ENCODE results near the gene LPAR3. TPM values are rescaled to one million over a fixed set of nuclear protein-coding genes. Genes with fewer than 3 reads are reported as not detected.

Gene LPAR3
- total RNA-seq, 4 donors from 2014 or later: 3.5 to 10.9 (median 4.1) TPM; not detected in 1

DNA sequence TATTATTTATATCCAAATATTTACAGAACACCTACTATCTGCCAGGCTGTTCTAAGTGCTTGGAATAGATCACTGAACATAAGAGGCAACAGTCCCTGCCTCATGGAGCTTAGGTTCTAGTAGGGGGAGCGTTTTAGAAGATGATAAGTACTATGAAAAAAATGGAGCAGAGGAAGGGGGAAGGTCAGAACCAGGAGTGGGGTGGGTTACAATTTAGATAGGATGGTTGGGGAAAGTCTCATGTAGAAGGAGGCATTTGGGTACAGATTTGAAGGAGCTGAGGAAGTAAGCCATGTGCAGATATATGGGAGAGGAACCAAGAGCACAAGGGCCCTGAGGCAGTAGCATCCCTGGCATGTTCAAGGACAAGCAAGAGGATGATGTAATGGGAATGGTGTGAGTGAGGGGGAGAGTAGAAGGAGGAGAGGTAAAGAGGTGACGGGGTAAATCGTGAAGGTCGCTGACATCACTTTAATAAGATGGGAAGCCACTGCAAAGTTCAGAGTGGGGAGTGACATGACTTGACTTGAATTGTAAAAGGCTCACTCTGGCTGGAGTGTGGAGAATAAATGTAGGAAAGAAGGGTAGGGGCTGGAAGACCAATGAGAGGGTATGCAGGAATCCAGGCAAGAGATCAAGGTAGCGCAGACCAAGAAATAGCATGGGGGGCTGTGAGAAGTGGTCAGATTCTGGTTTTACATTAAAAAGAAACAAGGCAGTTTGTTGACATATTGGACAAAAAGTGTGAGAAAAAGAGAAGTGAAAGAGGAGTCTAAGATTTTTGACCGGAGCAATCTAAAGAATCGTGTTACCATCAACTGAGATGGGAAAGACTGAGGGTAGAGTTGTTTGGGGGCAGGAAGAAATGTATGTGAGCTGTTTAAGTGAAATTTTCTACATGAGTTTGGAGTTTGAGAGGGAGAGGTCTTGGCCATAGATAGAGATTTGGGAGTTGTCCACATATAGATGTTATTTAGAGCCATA, 92.6 kb downstream of the LPAR3 start:
- no peak for DNase-seq
- no peak overlapping the region for H3K4me3 ChIP-seq
- 81 to 83% methylated on average over 7 of the region's 7 CpGs for WGBS, 2 donors (ENCODE audit: low coverage in 1 of 2)
- no peak overlapping the region for H3K27ac ChIP-seq
- intact Hi-C loops (cut with DNase I; ENCODE audit: low total_unique reads): no loop called here
- no peak for TF ChIP-seq POLR2A (IDR thresholded peaks at IDR 0.05)
- H3K27me3 ChIP-seq: no peaks in the 10 kb centered on the region
- no peaks in the 10 kb centered on the region for H3K36me3 ChIP-seq
- H3K4me1 ChIP-seq: peaks cover 0 to 26% (median 6%) of the 10 kb centered on the region in 4 donors
- no peaks in the 10 kb centered on the region for H3K9me3 ChIP-seq
- in situ Hi-C loops (cut with MboI; ENCODE audit: low pct_ligation_motif_present in 1 of 4, low pct_unique_long_range_greater_than_20kb in 1 of 4, low sequenced_read_pairs in 3 of 4): no loop called here

DNA sequence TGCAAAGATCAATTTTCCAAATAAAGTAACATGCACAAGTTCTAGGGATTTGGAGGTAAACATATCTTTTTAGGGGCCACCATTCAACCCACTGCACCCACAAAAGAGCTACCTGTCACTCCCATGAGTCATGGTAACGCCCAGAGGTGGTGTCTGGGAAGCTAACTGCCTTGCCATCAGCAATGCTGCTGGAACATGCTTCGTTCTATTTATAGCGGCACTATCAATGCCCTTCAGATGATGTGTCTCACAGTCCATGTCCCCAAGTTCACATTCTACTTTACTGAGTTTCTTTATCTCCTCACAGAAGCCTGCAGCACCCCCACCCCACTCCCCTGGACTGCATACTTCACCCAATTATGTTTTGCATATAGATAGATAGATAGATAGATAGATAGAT, 95.4 kb downstream of the LPAR3 start:
- Histone ChIP-seq H3K4me3 (no peak overlapping the region), H3K36me3 (no peaks in the 10 kb centered on the region), H3K4me1 (no peaks in the 10 kb centered on the region), H3K9me3 (peaks cover 0 to under 1% of the 10 kb centered on the region in 2 donors), H3K27ac (no peak overlapping the region), H3K27me3 (no peaks in the 10 kb centered on the region)
- intact Hi-C loops (cut with DNase I; ENCODE audit: low total_unique reads) (no loop called here), in situ Hi-C loops (cut with MboI; ENCODE audit: low pct_ligation_motif_present in 1 of 4, low pct_unique_long_range_greater_than_20kb in 1 of 4, low sequenced_read_pairs in 3 of 4) (loop anchor here in 1 of 4 donors (25.0 kb wide), 1 partner anchor 240 kb away; the partner anchor contains the start of gene MCOLN3)
- no peak for DNase-seq
- no peak for TF ChIP-seq POLR2A (IDR thresholded peaks at IDR 0.05)
- no peak for TF ChIP-seq EP300 (IDR thresholded peaks at IDR 0.05; ENCODE audit: low read depth)
- TF ChIP-seq, protein P1, sequence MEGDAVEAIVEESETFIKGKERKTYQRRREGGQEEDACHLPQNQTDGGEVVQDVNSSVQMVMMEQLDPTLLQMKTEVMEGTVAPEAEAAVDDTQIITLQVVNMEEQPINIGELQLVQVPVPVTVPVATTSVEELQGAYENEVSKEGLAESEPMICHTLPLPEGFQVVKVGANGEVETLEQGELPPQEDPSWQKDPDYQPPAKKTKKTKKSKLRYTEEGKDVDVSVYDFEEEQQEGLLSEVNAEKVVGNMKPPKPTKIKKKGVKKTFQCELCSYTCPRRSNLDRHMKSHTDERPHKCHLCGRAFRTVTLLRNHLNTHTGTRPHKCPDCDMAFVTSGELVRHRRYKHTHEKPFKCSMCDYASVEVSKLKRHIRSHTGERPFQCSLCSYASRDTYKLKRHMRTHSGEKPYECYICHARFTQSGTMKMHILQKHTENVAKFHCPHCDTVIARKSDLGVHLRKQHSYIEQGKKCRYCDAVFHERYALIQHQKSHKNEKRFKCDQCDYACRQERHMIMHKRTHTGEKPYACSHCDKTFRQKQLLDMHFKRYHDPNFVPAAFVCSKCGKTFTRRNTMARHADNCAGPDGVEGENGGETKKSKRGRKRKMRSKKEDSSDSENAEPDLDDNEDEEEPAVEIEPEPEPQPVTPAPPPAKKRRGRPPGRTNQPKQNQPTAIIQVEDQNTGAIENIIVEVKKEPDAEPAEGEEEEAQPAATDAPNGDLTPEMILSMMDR (IDR thresholded peaks at IDR 0.05): no peak
- TF ChIP-seq POLR2AphosphoS5 (IDR thresholded peaks at IDR 0.05): no peak
- WGBS, 2 donors (ENCODE audit: low coverage in 1 of 2): 92 to 93% methylated on average over 3 of the region's 3 CpGs

DNA sequence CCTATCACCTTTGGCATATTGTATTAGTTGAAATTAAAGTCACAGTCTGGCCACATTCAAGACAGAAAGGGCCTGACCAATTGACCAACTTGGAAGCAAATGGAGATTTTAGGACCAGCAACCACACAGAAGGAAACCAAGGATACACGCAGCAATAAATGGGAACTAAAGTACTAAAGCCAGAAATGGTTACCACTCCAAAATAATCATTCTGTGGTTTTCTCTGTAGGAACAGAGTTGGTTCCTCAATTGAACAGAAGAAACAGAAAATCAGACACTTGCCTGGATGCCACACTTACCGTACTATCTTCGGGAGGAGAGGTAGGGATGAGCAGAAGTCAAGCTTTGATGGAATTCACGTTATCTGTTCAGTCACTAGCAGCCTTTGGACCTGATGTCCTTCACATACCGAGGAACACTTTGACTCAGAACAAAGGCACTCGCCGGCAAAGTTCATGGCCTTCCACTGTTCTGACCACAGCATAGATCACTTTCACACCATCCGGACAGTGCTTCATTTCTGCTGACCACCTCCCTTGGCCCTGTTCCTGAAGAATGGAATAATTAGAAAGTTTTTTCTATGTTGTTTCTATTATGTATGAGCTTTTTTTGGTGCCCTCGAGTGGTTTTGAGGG, 96.9 kb downstream of the LPAR3 start:
- intact Hi-C loops (cut with DNase I; ENCODE audit: low total_unique reads) (no loop called here), in situ Hi-C loops (cut with MboI; ENCODE audit: low pct_ligation_motif_present in 1 of 4, low pct_unique_long_range_greater_than_20kb in 1 of 4, low sequenced_read_pairs in 3 of 4) (loop anchor here in 1 of 4 donors (25.0 kb wide), 1 partner anchor 241 kb away; the partner anchor contains the start of gene MCOLN3)
- H3K9me3 ChIP-seq: peaks cover 0 to 9% of the 10 kb centered on the region in 2 donors
- no peak for DNase-seq
- no peaks in the 10 kb centered on the region for H3K27me3 ChIP-seq
- H3K27ac ChIP-seq: no peak overlapping the region
- no peaks in the 10 kb centered on the region for H3K4me1 ChIP-seq
- WGBS, 2 donors (ENCODE audit: low coverage in 1 of 2): 81 to 86% methylated on average over 7 to 9 of the region's 9 CpGs
- H3K36me3 ChIP-seq: no peaks in the 10 kb centered on the region
- TF ChIP-seq POLR2AphosphoS5 (IDR thresholded peaks at IDR 0.05) (no peak), POLR2A (IDR thresholded peaks at IDR 0.05) (no peak), EP300 (IDR thresholded peaks at IDR 0.05; ENCODE audit: low read depth) (no peak)
- TF ChIP-seq, protein P1 (IDR thresholded peaks at IDR 0.05): no peak
- H3K4me3 ChIP-seq: no peak overlapping the region

DNA sequence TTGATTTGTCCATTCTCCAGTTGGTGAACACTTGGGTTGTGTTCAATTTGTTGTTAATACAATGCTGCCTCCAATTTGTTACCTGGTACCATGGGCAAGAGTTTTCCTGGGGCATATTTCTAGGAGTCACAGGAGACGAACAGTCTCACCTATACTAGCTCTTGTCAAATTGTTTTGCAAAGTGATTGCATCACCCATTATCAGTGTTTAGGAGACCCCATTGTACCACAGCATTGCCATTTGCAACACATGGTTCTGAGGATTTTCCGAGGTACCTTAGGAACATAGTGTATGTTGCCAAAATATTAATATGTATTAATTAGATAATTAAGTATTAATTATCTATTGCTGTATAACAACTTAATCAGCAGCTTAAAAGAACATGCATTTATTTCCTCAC, 97.8 kb downstream of the LPAR3 start:
- Histone ChIP-seq H3K27me3 (no peaks in the 10 kb centered on the region), H3K36me3 (no peaks in the 10 kb centered on the region), H3K4me3 (no peak overlapping the region), H3K27ac (no peak overlapping the region), H3K9me3 (peaks cover 0 to 9% of the 10 kb centered on the region in 2 donors), H3K4me1 (no peaks in the 10 kb centered on the region)
- no peak for DNase-seq
- 92% methylated on average over 2 of the region's 2 CpGs; no CpG with 5 or more reads in 1 of the 2 donors for WGBS, 2 donors (ENCODE audit: low coverage in 1 of 2)
- in situ Hi-C loops (cut with MboI; ENCODE audit: low pct_ligation_motif_present in 1 of 4, low pct_unique_long_range_greater_than_20kb in 1 of 4, low sequenced_read_pairs in 3 of 4): loop anchor here in 1 of 4 donors (25.0 kb wide), 1 partner anchor 242 kb away; the partner anchor contains the start of gene MCOLN3
- intact Hi-C loops (cut with DNase I; ENCODE audit: low total_unique reads): no loop called here
- TF ChIP-seq, protein P1 (IDR thresholded peaks at IDR 0.05): no peak
- TF ChIP-seq POLR2AphosphoS5 (IDR thresholded peaks at IDR 0.05) (no peak), EP300 (IDR thresholded peaks at IDR 0.05; ENCODE audit: low read depth) (no peak), POLR2A (IDR thresholded peaks at IDR 0.05) (no peak)

Measured in transverse colon (tissue), 4 donors.